Activated CD4-positive, alpha-beta T cell treated with anti-CD3 and anti-CD28 coated beads, Interleukin-2, amount 10 ng/mL, durations not matched to agents 24 days and 14 days (primary cell): ENCODE data around the gene DAB2IP. TPM values are rescaled to one million over a fixed set of nuclear protein-coding genes. Genes with fewer than 3 reads are reported as not detected.

Experiments used
- DNase-seq: peaks from one replicate; pipeline ENCODE4 v3.0.0; 2022
- H3K27ac Mint-ChIP-seq: one replicate; pipeline ENCODE4 v1.8.0; 2022; ENCODE audit warnings: mild to moderate bottlenecking, mixed read lengths
- H3K27me3 Mint-ChIP-seq: one replicate; pipeline ENCODE4 v1.8.0; 2022; ENCODE audit warnings: mixed read lengths
- H3K36me3 Mint-ChIP-seq: one replicate; pipeline ENCODE4 v1.8.0; 2022; ENCODE audit warnings: low read depth, mild to moderate bottlenecking, mixed read lengths
- H3K4me1 Mint-ChIP-seq: one replicate; pipeline ENCODE4 v1.8.0; 2021; ENCODE audit warnings: mixed read lengths
- H3K4me3 Mint-ChIP-seq: one replicate; pipeline ENCODE4 v1.8.0; 2022; ENCODE audit warnings: mild to moderate bottlenecking, moderate library complexity, mixed read lengths
- H3K9me3 Mint-ChIP-seq: one replicate; pipeline ENCODE4 v1.8.0; 2021; ENCODE audit warnings: mixed read lengths
- intact Hi-C: fragments of 100-400 bp; cut with micrococcal nuclease; formaldehyde crosslinking; loops from one replicate; pipeline ENCODE4 v1.15.1; 2023
- total RNA-seq: library from RNA; stranded (reverse); gene quantifications from 2 replicates; pipeline ENCODE4 v1.2.3, GENCODE V29; 2022

Gene DAB2IP
- total RNA-seq, 1 donor from 2014 or later: not detected

DNA sequence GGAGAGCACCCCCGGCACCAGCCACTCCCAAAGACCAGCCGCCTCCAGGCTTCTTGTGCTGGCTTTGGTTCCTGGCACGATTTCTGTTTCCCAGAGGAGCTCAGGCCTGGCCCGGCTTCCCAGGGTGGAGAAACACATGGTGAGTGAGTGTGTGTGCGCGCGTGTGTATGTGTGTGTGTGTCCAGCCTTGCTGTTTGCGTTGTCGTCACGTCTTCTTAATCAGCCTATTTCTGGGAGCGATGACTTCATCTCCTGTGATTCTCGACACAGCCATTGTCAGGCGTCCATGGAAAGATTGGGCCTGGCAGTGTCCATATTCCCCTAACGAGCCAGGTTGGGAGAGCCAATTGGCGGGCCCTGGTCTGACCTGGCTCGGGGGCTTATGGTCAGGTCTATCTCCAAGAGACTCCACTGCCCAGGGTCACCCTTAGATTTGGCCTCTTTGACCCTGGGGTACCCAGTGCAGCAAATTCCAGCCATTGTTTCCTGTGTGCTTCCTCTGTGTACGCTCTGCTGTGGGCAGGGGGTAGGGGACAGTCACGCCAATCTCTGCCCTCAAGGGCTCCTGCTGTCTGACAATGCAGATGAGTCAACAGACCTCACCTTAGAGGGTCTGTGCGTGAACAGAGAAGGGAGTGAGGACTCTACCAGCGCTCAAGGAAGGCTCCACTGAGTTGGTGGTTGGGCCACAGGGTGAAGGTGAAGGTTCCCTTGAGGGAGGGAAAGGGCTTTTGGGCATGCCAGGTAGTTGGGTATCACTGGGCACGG, 73.8 kb downstream of the DAB2IP start:
- Mint-ChIP-seq H3K9me3 (no peaks in the 10 kb centered on the region), H3K27ac (no peak overlapping the region), H3K4me3 (no peak overlapping the region), H3K27me3 (peaks cover 19% of the 10 kb centered on the region), H3K4me1 (no peaks in the 10 kb centered on the region), H3K36me3 (no peaks in the 10 kb centered on the region)
- intact Hi-C loops: no loop called here
- DNase-seq: no peak

- no peaks in the 10 kb centered on the region for H3K4me1 Mint-ChIP-seq
- H3K4me3 Mint-ChIP-seq: no peak overlapping the region
- H3K27me3 Mint-ChIP-seq: peaks cover 18% of the 10 kb centered on the region
- intact Hi-C loops: no loop called here
- H3K27ac Mint-ChIP-seq: no peak overlapping the region
- H3K36me3 Mint-ChIP-seq: no peaks in the 10 kb centered on the region
- DNase-seq: no peak
- H3K9me3 Mint-ChIP-seq: no peaks in the 10 kb centered on the region
Measured at GRCh38 chr9:121727295-121728020, 76.0 kb downstream of the DAB2IP start.

GRCh38 chr9:121728916-121729315, 77.5 kb downstream of the DAB2IP start:
- no peak for DNase-seq
- no peak overlapping the region for H3K27ac Mint-ChIP-seq
- H3K27me3 Mint-ChIP-seq: peaks cover 24% of the 10 kb centered on the region
- no peak overlapping the region for H3K4me3 Mint-ChIP-seq
- H3K36me3 Mint-ChIP-seq: no peaks in the 10 kb centered on the region
- H3K4me1 Mint-ChIP-seq: no peaks in the 10 kb centered on the region
- H3K9me3 Mint-ChIP-seq: no peaks in the 10 kb centered on the region
- intact Hi-C loops: no loop called here

GRCh38 chr9:121729769-121730562, 78.5 kb downstream of the DAB2IP start:
- no peaks in the 10 kb centered on the region for H3K9me3 Mint-ChIP-seq
- H3K4me3 Mint-ChIP-seq: no peak overlapping the region
- no peak overlapping the region for H3K27ac Mint-ChIP-seq
- intact Hi-C loops: no loop called here
- peaks cover 30% of the 10 kb centered on the region for H3K27me3 Mint-ChIP-seq
- H3K36me3 Mint-ChIP-seq: no peaks in the 10 kb centered on the region
- no peak for DNase-seq
- H3K4me1 Mint-ChIP-seq: no peaks in the 10 kb centered on the region

DNA sequence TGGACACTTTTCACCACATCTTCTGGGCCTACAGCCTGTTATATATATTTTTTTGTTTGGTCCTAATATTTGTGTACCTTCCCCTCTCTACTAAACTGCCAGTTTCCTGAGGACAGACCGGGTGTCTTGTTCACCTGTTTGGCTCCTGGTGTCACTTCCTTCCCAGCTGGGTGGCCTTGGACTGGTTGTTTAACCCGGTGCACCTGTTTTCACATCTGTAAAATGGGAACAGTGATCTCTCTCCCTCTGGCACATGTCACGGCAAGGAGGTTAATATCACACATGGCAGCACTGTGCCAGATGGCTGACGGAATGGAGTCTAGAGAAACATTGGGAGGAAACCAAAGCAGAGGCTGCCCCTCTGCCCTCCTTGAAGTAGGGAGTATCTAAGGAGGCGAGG, 79.7 kb downstream of the DAB2IP start:
- Mint-ChIP-seq H3K4me1 (peaks cover 2% of the 10 kb centered on the region), H3K9me3 (no peaks in the 10 kb centered on the region), H3K27ac (peak overlapping the region; percentile 5), H3K4me3 (no peak overlapping the region), H3K27me3 (peaks cover 41% of the 10 kb centered on the region), H3K36me3 (no peaks in the 10 kb centered on the region)
- no peak for DNase-seq
- intact Hi-C loops: no loop called here

GRCh38 chr9:121731919-121732318, 80.5 kb downstream of the DAB2IP start:
- Mint-ChIP-seq H3K9me3 (no peaks in the 10 kb centered on the region), H3K36me3 (no peaks in the 10 kb centered on the region), H3K27ac (no peak overlapping the region), H3K27me3 (peaks cover 41% of the 10 kb centered on the region), H3K4me1 (peaks cover 5% of the 10 kb centered on the region), H3K4me3 (no peak overlapping the region)
- intact Hi-C loops: no loop called here
- DNase-seq: no peak

DNA sequence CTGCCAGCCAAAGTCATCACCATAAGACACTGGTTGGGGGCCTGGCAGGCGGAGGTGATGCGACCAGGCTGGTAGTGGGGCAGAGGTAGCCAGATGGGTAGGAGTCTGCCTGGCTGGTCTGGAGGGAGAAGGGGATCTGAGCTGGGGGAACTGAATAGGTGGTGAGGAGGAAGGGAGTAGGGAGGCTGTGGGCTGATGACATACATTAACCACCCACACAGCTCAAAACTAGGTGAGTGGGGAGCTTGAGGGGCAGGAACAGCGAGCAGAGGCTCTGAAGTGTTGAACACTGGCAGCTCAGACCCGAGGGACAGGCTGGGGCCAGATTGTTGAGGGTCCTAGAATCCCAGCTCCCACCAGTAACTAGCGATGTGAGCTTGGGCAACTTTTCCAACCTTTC, 81.0 kb downstream of the DAB2IP start:
- Mint-ChIP-seq H3K27me3 (peaks cover 39% of the 10 kb centered on the region), H3K27ac (no peak overlapping the region), H3K36me3 (no peaks in the 10 kb centered on the region)

DNA sequence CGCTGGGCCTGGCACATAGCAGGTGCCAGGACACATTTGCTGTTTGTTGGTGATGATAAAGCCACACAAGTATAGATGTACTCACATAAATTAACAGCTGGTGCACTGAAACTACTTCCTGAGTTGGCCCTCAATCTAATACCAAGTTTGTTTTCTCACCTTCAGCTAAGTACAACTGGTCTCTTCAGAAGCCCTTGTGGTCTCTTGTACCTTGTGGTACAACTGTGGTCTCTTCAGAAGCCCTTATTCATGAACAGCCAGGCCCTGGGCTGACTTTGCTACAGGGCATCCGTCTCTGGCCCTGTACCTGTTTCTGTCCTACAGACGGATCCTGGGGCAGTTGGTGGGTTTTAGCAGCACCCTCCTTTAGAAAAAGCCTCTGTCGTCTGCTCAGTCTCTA, 81.5 kb downstream of the DAB2IP start:
- Mint-ChIP-seq H3K27me3 (peaks cover 37% of the 10 kb centered on the region), H3K4me3 (no peak overlapping the region), H3K36me3 (no peaks in the 10 kb centered on the region), H3K4me1 (peaks cover 5% of the 10 kb centered on the region), H3K9me3 (no peaks in the 10 kb centered on the region), H3K27ac (no peak overlapping the region)
- intact Hi-C loops: no loop called here
- DNase-seq: no peak

More for the DNA sequence above, 81.0 kb downstream of the DAB2IP start:
- H3K4me1 Mint-ChIP-seq: peaks cover 5% of the 10 kb centered on the region
- no peak for DNase-seq
- no peaks in the 10 kb centered on the region for H3K9me3 Mint-ChIP-seq
- H3K4me3 Mint-ChIP-seq: no peak overlapping the region
- intact Hi-C loops: no loop called here

- H3K4me3 Mint-ChIP-seq: no peak overlapping the region
- H3K27me3 Mint-ChIP-seq: peaks cover 38% of the 10 kb centered on the region
- no peaks in the 10 kb centered on the region for H3K9me3 Mint-ChIP-seq
- DNase-seq: no peak
- no peaks in the 10 kb centered on the region for H3K36me3 Mint-ChIP-seq
- no peak overlapping the region for H3K27ac Mint-ChIP-seq
- H3K4me1 Mint-ChIP-seq: peaks cover 5% of the 10 kb centered on the region
- intact Hi-C loops: no loop called here
Measured at GRCh38 chr9:121734465-121734864, 83.0 kb downstream of the DAB2IP start.

DNA sequence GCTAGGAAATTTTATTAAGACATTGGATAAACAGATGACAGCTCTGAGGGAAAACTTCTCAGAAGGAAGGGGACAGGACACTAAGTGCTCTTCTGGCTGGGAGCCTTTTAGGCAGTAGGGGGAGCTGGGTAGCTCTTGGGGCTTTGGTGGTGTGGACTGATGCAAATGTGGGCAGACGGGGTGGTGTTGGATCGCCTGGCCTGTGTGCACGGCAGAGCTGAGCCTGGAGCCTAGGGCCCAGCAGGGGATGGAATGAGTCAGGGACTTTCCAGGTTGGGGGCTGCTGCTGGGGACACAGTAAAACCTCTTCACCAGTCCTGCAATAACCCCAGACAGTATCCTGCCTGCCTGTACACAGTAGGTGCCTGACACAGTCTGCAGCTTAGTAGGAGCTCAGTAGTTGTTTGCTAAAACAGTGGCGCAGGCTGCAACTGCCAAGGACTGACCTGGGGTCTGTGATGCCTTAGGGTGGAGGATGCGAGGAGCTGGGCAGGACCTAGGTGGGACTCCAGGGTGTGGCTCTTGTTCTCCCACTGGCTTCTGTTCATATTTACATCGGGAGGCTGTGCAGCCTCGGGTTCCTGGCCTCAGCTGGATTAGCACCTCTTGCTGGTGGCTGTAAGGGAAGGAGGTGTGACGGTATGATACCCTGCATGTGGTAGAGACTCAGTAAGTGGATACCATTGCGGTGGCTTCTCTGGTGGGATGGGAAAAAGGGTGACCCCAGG, 83.8 kb downstream of the DAB2IP start:
- H3K36me3 Mint-ChIP-seq: no peaks in the 10 kb centered on the region
- H3K27me3 Mint-ChIP-seq: peaks cover 42% of the 10 kb centered on the region
- no peaks in the 10 kb centered on the region for H3K9me3 Mint-ChIP-seq
- DNase-seq: peak; percentile 59
- no peak overlapping the region for H3K4me3 Mint-ChIP-seq
- intact Hi-C loops: no loop called here
- peaks cover 5% of the 10 kb centered on the region for H3K4me1 Mint-ChIP-seq
- no peak overlapping the region for H3K27ac Mint-ChIP-seq

DNA sequence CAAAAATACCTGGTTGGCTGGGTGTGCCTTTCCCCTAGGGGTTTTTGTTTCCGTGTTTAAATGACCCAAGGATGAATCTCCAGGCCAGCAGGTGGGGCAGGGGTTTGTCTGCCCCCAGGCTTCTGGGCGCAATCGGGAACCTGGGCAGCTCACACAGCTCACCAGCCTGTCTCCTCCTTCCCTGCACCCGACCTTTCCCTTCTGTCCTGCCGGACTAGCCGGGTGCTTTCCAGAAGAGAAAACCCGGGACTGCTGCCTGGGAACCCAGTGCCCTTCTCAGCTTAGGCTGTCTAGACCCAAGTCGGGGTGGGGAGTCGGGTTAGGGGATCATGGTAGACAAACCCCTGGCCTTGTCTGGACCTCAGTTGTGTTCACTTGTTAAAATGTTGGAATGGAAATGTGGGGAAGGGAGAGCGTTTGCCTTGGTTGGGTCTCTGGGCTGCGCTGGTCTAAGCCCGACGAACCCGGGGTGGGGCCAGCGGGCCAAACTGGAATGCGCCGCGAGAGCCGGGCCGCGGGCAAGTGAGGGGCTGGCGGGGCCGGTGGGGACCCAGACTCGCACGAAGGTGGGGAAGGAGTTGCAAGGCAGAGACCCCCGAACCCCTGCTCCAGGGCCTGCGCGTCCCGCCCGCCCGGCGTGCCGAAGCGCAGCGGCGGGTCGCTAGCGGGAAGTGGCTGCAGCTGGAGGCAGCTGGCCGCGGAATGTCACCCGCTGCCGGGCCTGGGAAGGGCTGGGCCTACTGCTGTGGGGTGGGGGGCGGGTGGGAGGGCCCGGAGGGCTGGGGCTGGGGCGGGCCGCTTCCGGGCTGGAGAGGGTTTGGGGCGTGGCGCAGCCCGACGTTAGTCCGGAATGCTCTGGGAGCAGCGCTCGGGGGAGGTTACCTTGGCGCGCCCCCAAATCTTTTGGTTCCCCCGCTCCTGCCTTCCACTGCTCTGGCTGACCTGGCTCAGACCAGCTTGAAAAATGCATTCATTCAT, 84.6 kb downstream of the DAB2IP start:
- H3K36me3 Mint-ChIP-seq: no peaks in the 10 kb centered on the region
- DNase-seq: no peak
- intact Hi-C loops: no loop called here
- no peaks in the 10 kb centered on the region for H3K9me3 Mint-ChIP-seq
- H3K27ac Mint-ChIP-seq: no peak overlapping the region
- H3K27me3 Mint-ChIP-seq: peaks cover 42% of the 10 kb centered on the region
- peaks cover 5% of the 10 kb centered on the region for H3K4me1 Mint-ChIP-seq
- H3K4me3 Mint-ChIP-seq: no peak overlapping the region

GRCh38 chr9:121736934-121737462, 85.6 kb downstream of the DAB2IP start:
- no peak for DNase-seq
- Mint-ChIP-seq H3K4me3 (no peak overlapping the region), H3K27me3 (peaks cover 40% of the 10 kb centered on the region), H3K27ac (no peak overlapping the region), H3K36me3 (no peaks in the 10 kb centered on the region), H3K9me3 (no peaks in the 10 kb centered on the region), H3K4me1 (peaks cover 5% of the 10 kb centered on the region)
- intact Hi-C loops: no loop called here
